NCI-H128 (cell line): ENCODE results near the gene NEURL1B.
"Not testable (repeated sequence)": the region's sequence is repeated elsewhere in the genome, so short reads cannot be mapped to it uniquely, and the experiment has no call there.

Experiments used
- DNase-seq: peaks from one replicate; lab custom pipeline; 2025; ENCODE audit not compliant: unreplicated experiment; lab: John Stamatoyannopoulos, UW

The NEURL1B gene

GRCh38 chr5:172656496-172656895 lies 15.4 kb downstream of the NEURL1B start:
- DNase-seq: not testable (repeated sequence)

GRCh38 chr5:172657524-172658233 lies 16.6 kb downstream of the NEURL1B start:
- DNase-seq: not testable (repeated sequence)

GRCh38 chr5:172658391-172658790 lies 17.3 kb downstream of the NEURL1B start:
- no peak for DNase-seq

GRCh38 chr5:172658961-172659501 lies 18.0 kb downstream of the NEURL1B start:
- DNase-seq: no peak

GRCh38 chr5:172659570-172659908 lies 18.5 kb downstream of the NEURL1B start:
- no peak for DNase-seq

GRCh38 chr5:172659909-172660628 lies 19.0 kb downstream of the NEURL1B start:
- DNase-seq: no peak

- DNase-seq: no peak
Measured at GRCh38 chr5:172660974-172661373, 19.9 kb downstream of the NEURL1B start.

- DNase-seq: no peak
Measured at GRCh38 chr5:172661526-172661925, 20.5 kb downstream of the NEURL1B start.

- no peak for DNase-seq
Measured at GRCh38 chr5:172662596-172662995, 21.5 kb downstream of the NEURL1B start.

GRCh38 chr5:172664018-172664417 lies 23.0 kb downstream of the NEURL1B start:
- DNase-seq: no peak

- DNase-seq: no peak
Measured at GRCh38 chr5:172664681-172665541, 23.8 kb downstream of the NEURL1B start.

GRCh38 chr5:172666251-172666650 lies 25.2 kb downstream of the NEURL1B start:
- no peak for DNase-seq

- no peak for DNase-seq
Measured at GRCh38 chr5:172667786-172668593, 26.9 kb downstream of the NEURL1B start.

GRCh38 chr5:172668594-172669071 lies 27.6 kb downstream of the NEURL1B start:
- DNase-seq: no peak

- no peak for DNase-seq
Measured at GRCh38 chr5:172669386-172670004, 28.4 kb downstream of the NEURL1B start.

GRCh38 chr5:172670005-172670402 lies 28.9 kb downstream of the NEURL1B start:
- DNase-seq: no peak

GRCh38 chr5:172670444-172670843 lies 29.4 kb downstream of the NEURL1B start:
- DNase-seq: no peak

- no peak for DNase-seq
Measured at GRCh38 chr5:172671091-172671490, 30.0 kb downstream of the NEURL1B start.

GRCh38 chr5:172672681-172673080 lies 31.6 kb downstream of the NEURL1B start:
- no peak for DNase-seq

GRCh38 chr5:172674155-172674554 lies 33.1 kb downstream of the NEURL1B start:
- no peak for DNase-seq
